Activated CD4-positive, alpha-beta T cell treated with anti-CD3 and anti-CD28 coated beads for 4 hours (primary cell): ENCODE results near the gene FAM234B.
"Not testable (repeated sequence)": the region's sequence is repeated elsewhere in the genome, so short reads cannot be mapped to it uniquely, and the experiment has no call there.

Source experiments
- DNase-seq, 2 donors: peaks; one replicate each; pipeline ENCODE4 v3.0.0-alpha.2; 2020

Gene FAM234B

GRCh38 chr12:13023811-13024530 lies 20.2 kb upstream of the FAM234B start:
- DNase-seq = no peak

- DNase-seq = no peak
Measured at GRCh38 chr12:13024531-13024916, 19.7 kb upstream of the FAM234B start.

GRCh38 chr12:13026286-13026685 lies 17.9 kb upstream of the FAM234B start:
- DNase-seq = no peak

GRCh38 chr12:13027032-13027431 lies 17.1 kb upstream of the FAM234B start:
- no peak for DNase-seq

- no peak for DNase-seq
Measured at GRCh38 chr12:13027508-13027907, 16.7 kb upstream of the FAM234B start.

GRCh38 chr12:13028825-13029570 lies 15.2 kb upstream of the FAM234B start:
- DNase-seq = no peak

- no peak for DNase-seq
Measured at GRCh38 chr12:13030541-13031291, 13.5 kb upstream of the FAM234B start.

- no peak for DNase-seq
Measured at GRCh38 chr12:13032164-13032563, 12.0 kb upstream of the FAM234B start.

GRCh38 chr12:13033476-13033875 lies 10.7 kb upstream of the FAM234B start:
- DNase-seq = no peak

GRCh38 chr12:13035335-13035734 lies 8.8 kb upstream of the FAM234B start:
- not testable (repeated sequence) for DNase-seq

GRCh38 chr12:13036881-13037280 lies 7.3 kb upstream of the FAM234B start:
- DNase-seq = no peak

- no peak for DNase-seq
Measured at GRCh38 chr12:13038491-13039161, 5.6 kb upstream of the FAM234B start.

GRCh38 chr12:13039328-13039956 lies 4.7 kb upstream of the FAM234B start:
- DNase-seq = no peak

GRCh38 chr12:13041224-13041623 lies 3.0 kb upstream of the FAM234B start:
- no peak for DNase-seq

GRCh38 chr12:13042666-13043230 lies 1.4 kb upstream of the FAM234B start:
- no peak for DNase-seq

GRCh38 chr12:13044906-13045299 lies 722 bp downstream of the FAM234B start:
- no peak for DNase-seq

- no peak for DNase-seq
Measured at GRCh38 chr12:13045816-13046215, 1.6 kb downstream of the FAM234B start.

- no peak for DNase-seq
Measured at GRCh38 chr12:13046964-13047363, 2.8 kb downstream of the FAM234B start.

GRCh38 chr12:13049816-13050215 lies 5.6 kb downstream of the FAM234B start:
- no peak for DNase-seq

GRCh38 chr12:13052421-13052820 lies 8.2 kb downstream of the FAM234B start:
- DNase-seq = no peak

GRCh38 chr12:13053617-13054016 lies 9.4 kb downstream of the FAM234B start:
- not testable (repeated sequence) for DNase-seq

GRCh38 chr12:13060581-13060980 lies 16.4 kb downstream of the FAM234B start:
- no peak for DNase-seq
